H1 (cell line): ENCODE results near the gene GNAS. TPM values are rescaled to one million over a fixed set of nuclear protein-coding genes. Genes with fewer than 3 reads are reported as not detected.

Experiments used
- CTCF ChIA-PET: fragments of 300-600 bp; sonication (Branson Sonifier 250); formaldehyde crosslinking; loops from one replicate; lab custom pipeline; 2021; ENCODE audit not compliant: partially characterized antibody; lab: Charles Lee
- POLR2A ChIA-PET: fragments of 300-600 bp; sonication (Branson Sonifier 250); formaldehyde crosslinking; loops from one replicate; lab custom pipeline; 2021; ENCODE audit warnings: inconsistent platforms; ENCODE audit not compliant: partially characterized antibody; lab: Charles Lee
- DNase-seq, 2 experiments: peaks; one replicate each; pipeline versions ENCODE4 v3.0.0 to v3.0.0-alpha.2; 2010 to 2022; ENCODE audit warnings: low spot score in 2 of 2, low read depth in 1 of 2, mixed read lengths in 1 of 2
- FAIRE-seq: peaks from 2 replicates; lab custom pipeline; 2011; peaks lifted over from hg19 to GRCh38; lab: Jason Lieb, UNC
- H2AFZ ChIP-seq: 2 replicates; pipeline ENCODE4 v1.8.1; 2012; ENCODE audit warnings: low read length, inconsistent platforms
- H2AK5ac ChIP-seq: 2 replicates; pipeline ENCODE4 v1.6.1; 2013; ENCODE audit warnings: low read depth, low read length
- H2BK120ac ChIP-seq: replicated peaks from 2 replicates; pipeline ENCODE3; 2013; ENCODE audit warnings: low read depth, low read length, inconsistent platforms
- H2BK12ac ChIP-seq: 2 replicates; pipeline ENCODE4 v1.6.1; 2013; ENCODE audit warnings: low read depth, low read length
- H2BK15ac ChIP-seq: 2 replicates; pipeline ENCODE4 v1.6.1; 2013; ENCODE audit warnings: low read length
- H2BK20ac ChIP-seq: 2 replicates; pipeline ENCODE4 v1.6.1; 2013; ENCODE audit warnings: low read length
- H2BK5ac ChIP-seq: 2 replicates; pipeline ENCODE4 v1.6.1; 2013; ENCODE audit warnings: low read depth, low read length
- H3K14ac ChIP-seq: 2 replicates; pipeline ENCODE4 v1.6.1; 2013; ENCODE audit warnings: inconsistent platforms; ENCODE audit not compliant: insufficient read length
- H3K18ac ChIP-seq: 2 replicates; pipeline ENCODE4 v1.6.1; 2013; ENCODE audit warnings: low read length; ENCODE audit errors: extremely low read depth
- H3K23ac ChIP-seq: 2 replicates; pipeline ENCODE4 v1.6.1; 2013; ENCODE audit warnings: inconsistent platforms; ENCODE audit not compliant: insufficient read length
- H3K23me2 ChIP-seq: 2 replicates; pipeline ENCODE4 v1.6.1; 2013; ENCODE audit warnings: low read depth, low read length
- H3K27ac ChIP-seq: 2 replicates; pipeline ENCODE4 v1.6.1; 2011; ENCODE audit warnings: low read depth, low read length, inconsistent platforms
- H3K27me3 ChIP-seq, 4 experiments: replicated peaks in 1 of 4; 1 replicate in 1 of 4; 2 replicates in 3 of 4; pipeline versions ENCODE4 v1.6.1 to v1.8.1; 2011 to 2013; ENCODE audit warnings: low read length in 3 of 4, mild to moderate bottlenecking in 3 of 4, inconsistent platforms in 2 of 4, mixed read lengths in 2 of 4, moderate library complexity in 1 of 4; ENCODE audit not compliant: control insufficient read depth in 3 of 4, insufficient read depth in 3 of 4; ENCODE audit errors: extremely low read depth in 1 of 4
- H3K36me3 ChIP-seq, 4 experiments: 2 replicates each; pipeline versions ENCODE4 v1.6.1 to v1.8.1; 2011 to 2013; ENCODE audit warnings: mild to moderate bottlenecking in 4 of 4, low read length in 3 of 4, moderate library complexity in 2 of 4, control low read depth in 1 of 4, inconsistent platforms in 1 of 4; ENCODE audit not compliant: insufficient read depth in 4 of 4, control insufficient read depth in 2 of 4
- H3K4ac ChIP-seq: replicated peaks from 2 replicates; pipeline ENCODE3; 2013; ENCODE audit warnings: low read length, low read depth, mixed read lengths, inconsistent platforms; ENCODE audit not compliant: insufficient read length
- H3K4me1 ChIP-seq, 4 experiments: replicated peaks in 1 of 4; 1 replicate in 1 of 4; 2 replicates in 3 of 4; pipeline versions ENCODE4 v1.6.1 to v1.8.1; 2011 to 2013; ENCODE audit warnings: low read length in 3 of 4, inconsistent platforms in 2 of 4, mixed read lengths in 1 of 4; ENCODE audit not compliant: insufficient read depth in 4 of 4, control insufficient read depth in 3 of 4
- H3K4me2 ChIP-seq, 2 experiments: 2 replicates each; pipeline versions ENCODE4 v1.6.1 to v1.8.1; 2011 to 2013; ENCODE audit warnings: low read depth in 2 of 2, low read length in 2 of 2, control low read depth in 1 of 2, inconsistent platforms in 1 of 2, mild to moderate bottlenecking in 1 of 2; ENCODE audit not compliant: insufficient read depth in 1 of 2
- H3K4me3 ChIP-seq, 4 experiments: fragments of 200-600, 300-600 bp in 1 of 4; sonication (generic), shearing (Covaris generic), sonication (Bioruptor Twin) in 1 of 4; 2 replicates each; pipeline versions ENCODE4 v1.5.1 to v1.8.1; 2011 to 2016; ENCODE audit warnings: low read length in 4 of 4, low read depth in 3 of 4, control low read depth in 2 of 4, inconsistent platforms in 2 of 4, mild to moderate bottlenecking in 2 of 4, mixed read lengths in 1 of 4, moderate library complexity in 1 of 4; ENCODE audit not compliant: insufficient read depth in 2 of 4; ENCODE audit errors: extremely low read depth in 1 of 4
- H3K56ac ChIP-seq: replicated peaks from 2 replicates; pipeline ENCODE3; 2013; ENCODE audit warnings: low read depth, mild to moderate bottlenecking, mixed read lengths, low read length, inconsistent platforms; ENCODE audit not compliant: insufficient read length
- H3K79me1 ChIP-seq: 2 replicates; pipeline ENCODE4 v1.6.1; 2013; ENCODE audit warnings: low read depth, low read length, control low read depth
- H3K79me2 ChIP-seq, 2 experiments: 2 replicates each; pipeline versions ENCODE4 v1.6.1 to v1.8.1; 2012 to 2013; ENCODE audit warnings: low read length in 2 of 2, mild to moderate bottlenecking in 2 of 2, inconsistent platforms in 1 of 2; ENCODE audit not compliant: insufficient read depth in 2 of 2, control insufficient read depth in 1 of 2
- H3K9ac ChIP-seq, 4 experiments: replicated peaks in 1 of 4; 1 replicate in 1 of 4; 2 replicates in 3 of 4; pipeline versions ENCODE4 v1.6.1 to v1.8.1; 2011 to 2013; ENCODE audit warnings: low read depth in 3 of 4, low read length in 3 of 4, control low read depth in 2 of 4, mild to moderate bottlenecking in 2 of 4, moderate library complexity in 2 of 4, inconsistent platforms in 1 of 4; ENCODE audit errors: extremely low read depth in 1 of 4
- H3K9me3 ChIP-seq, 2 experiments: 2 replicates each; pipeline versions ENCODE4 v1.6.1 to v1.8.1; 2012 to 2013; ENCODE audit warnings: mild to moderate bottlenecking in 2 of 2, moderate library complexity in 2 of 2, control low read depth in 1 of 2, inconsistent platforms in 1 of 2, low read depth in 1 of 2, low read length in 1 of 2, mixed read lengths in 1 of 2; ENCODE audit not compliant: insufficient read depth in 2 of 2
- H4K20me1 ChIP-seq, 2 experiments: replicated peaks in 1 of 2; 2 replicates each; pipeline versions ENCODE3 to v1.8.1; 2011 to 2013; ENCODE audit warnings: inconsistent platforms in 2 of 2, low read length in 2 of 2, mild to moderate bottlenecking in 1 of 2; ENCODE audit not compliant: insufficient read depth in 2 of 2, control insufficient read depth in 1 of 2
- H4K5ac ChIP-seq: 2 replicates; pipeline ENCODE4 v1.6.1; 2013; ENCODE audit warnings: low read length, low read depth, mixed read lengths, inconsistent platforms; ENCODE audit not compliant: insufficient read length
- H4K8ac ChIP-seq: 2 replicates; pipeline ENCODE4 v1.8.0; 2013; ENCODE audit warnings: mild to moderate bottlenecking, moderate library complexity, low read length, inconsistent platforms; ENCODE audit not compliant: insufficient read depth; ENCODE audit errors: extremely low read depth
- H4K91ac ChIP-seq: replicated peaks from 2 replicates; pipeline ENCODE3; 2013; ENCODE audit warnings: low read length, mixed read lengths, inconsistent platforms; ENCODE audit not compliant: insufficient read length
- CBX8 ChIP-seq: fragments of 300-800, 300-1000 bp; sonication (generic); IDR thresholded peaks from 2 replicates; pipeline ENCODE4 v1.7.1; 2016; ENCODE audit warnings: low read depth, low read length, borderline replicate concordance
- EP300 ChIP-seq, 2 experiments: IDR thresholded peaks; 1 replicate in 1 of 2; 2 replicates in 1 of 2; pipeline ENCODE4 v1.6.1; 2011 to 2012; ENCODE audit warnings: low read depth in 2 of 2, low read length in 2 of 2, mild to moderate bottlenecking in 2 of 2, borderline replicate concordance in 1 of 2, inconsistent platforms in 1 of 2, moderate library complexity in 1 of 2
- EZH2 ChIP-seq: fragments of 200-600 bp; sonication (generic); IDR thresholded peaks from 2 replicates; pipeline ENCODE4 v1.7.1; 2012; ENCODE audit warnings: low read depth, mild to moderate bottlenecking, moderate library complexity, low read length, inconsistent platforms; ENCODE audit not compliant: severe bottlenecking
- KDM5A ChIP-seq: fragments of 200-600 bp; IDR thresholded peaks from 2 replicates; pipeline ENCODE4 v1.7.1; 2012; ENCODE audit warnings: mild to moderate bottlenecking, low read length, inconsistent platforms, mixed read lengths
- MAFK ChIP-seq: IDR thresholded peaks from 2 replicates; pipeline ENCODE4 v1.6.1; 2012; ENCODE audit warnings: low read depth, mild to moderate bottlenecking, improper control_type of control experiment, low read length
- PHF8 ChIP-seq: fragments of 200-600 bp; sonication (generic); conservative IDR thresholded peaks from 2 replicates; pipeline ENCODE4 v1.7.1; 2012; ENCODE audit warnings: low read depth, mild to moderate bottlenecking, inconsistent platforms, low read length, moderate library complexity
- RAD21 ChIP-seq, 2 experiments: IDR thresholded peaks in 1 of 2; conservative IDR thresholded peaks in 1 of 2; 2 replicates each; pipeline ENCODE4 v1.6.1; 2011; ENCODE audit warnings: low read depth in 2 of 2, low read length in 2 of 2, improper control_type of control experiment in 1 of 2, inconsistent platforms in 1 of 2, mild to moderate bottlenecking in 1 of 2, moderate library complexity in 1 of 2
- RNF2 ChIP-seq: fragments of 200-900, 300-1000 bp; sonication (generic); IDR thresholded peaks from 2 replicates; pipeline ENCODE4 v1.7.1; 2016; ENCODE audit warnings: borderline replicate concordance, low read depth, mild to moderate bottlenecking, antibody characterized with exemption, low read length; ENCODE audit not compliant: poor library complexity, severe bottlenecking; ENCODE audit errors: missing control alignments
- SIRT6 ChIP-seq: IDR thresholded peaks from one replicate; pipeline ENCODE4 v1.7.1; 2012; ENCODE audit warnings: low read length, inconsistent platforms
- SUZ12 ChIP-seq: fragments of 200-600 bp; sonication (generic); IDR thresholded peaks from 2 replicates; pipeline ENCODE4 v1.6.1; 2012; ENCODE audit warnings: mild to moderate bottlenecking, inconsistent platforms, low read length, moderate library complexity, mixed read lengths
- TBP ChIP-seq: IDR thresholded peaks from 2 replicates; pipeline ENCODE4 v1.6.1; 2011; ENCODE audit warnings: low read depth, low read length, improper control_type of control experiment
- WGBS, 2 experiments: shearing (Covaris generic) in 1 of 2; methylation state at CpG; one replicate each; pipeline versions ENCODE4 v1.1.6 to v1.1.7; 2013 to 2015; ENCODE audit warnings: low lambda C conversion rate in 2 of 2, mixed read lengths in 2 of 2, inconsistent platforms in 1 of 2, low coverage in 1 of 2, missing lambda C conversion rate in 1 of 2; ENCODE audit not compliant: insufficient replicate concordance in 2 of 2, insufficient coverage in 1 of 2, insufficient read length in 1 of 2; ENCODE audit errors: extremely low coverage in 1 of 2, missing lambda C conversion rate in 1 of 2; 5-methylcytosine and 5-hydroxymethylcytosine counted together
- polyA plus RNA-seq, 7 experiments: library from polyadenylated mRNA; depleted of rRNA in 3 of 7; stranded (reverse) in 5 of 7; unstranded in 2 of 7; fragments of >200 nt in 5 of 7; fragments of 200-250 nt in 2 of 7; gene quantifications; 1 replicate in 5 of 7; 2 replicates in 1 of 7; 4 replicates in 1 of 7; pipeline versions ENCODE4 v1.2.1 to v1.2.3, GENCODE V29; 2011 to 2013; ENCODE audit warnings: missing spikeins in 2 of 7, mixed read lengths in 2 of 7
- total RNA-seq: library from RNA; stranded (reverse); fragmentation: NEBNext Ultra II Directional; extraction: Animal tissue kit (Norgen Biotek cat#: 25700); gene quantifications from 2 replicates; pipeline ENCODE4 v1.2.1, GENCODE V29; 2021

GNAS gene
- total and polyA plus RNA-seq, 2 of the 8 experiments (the other 6 are each of a cell fraction or from before 2014, with no cell fraction given): 989 to 1,613 TPM

DNA sequence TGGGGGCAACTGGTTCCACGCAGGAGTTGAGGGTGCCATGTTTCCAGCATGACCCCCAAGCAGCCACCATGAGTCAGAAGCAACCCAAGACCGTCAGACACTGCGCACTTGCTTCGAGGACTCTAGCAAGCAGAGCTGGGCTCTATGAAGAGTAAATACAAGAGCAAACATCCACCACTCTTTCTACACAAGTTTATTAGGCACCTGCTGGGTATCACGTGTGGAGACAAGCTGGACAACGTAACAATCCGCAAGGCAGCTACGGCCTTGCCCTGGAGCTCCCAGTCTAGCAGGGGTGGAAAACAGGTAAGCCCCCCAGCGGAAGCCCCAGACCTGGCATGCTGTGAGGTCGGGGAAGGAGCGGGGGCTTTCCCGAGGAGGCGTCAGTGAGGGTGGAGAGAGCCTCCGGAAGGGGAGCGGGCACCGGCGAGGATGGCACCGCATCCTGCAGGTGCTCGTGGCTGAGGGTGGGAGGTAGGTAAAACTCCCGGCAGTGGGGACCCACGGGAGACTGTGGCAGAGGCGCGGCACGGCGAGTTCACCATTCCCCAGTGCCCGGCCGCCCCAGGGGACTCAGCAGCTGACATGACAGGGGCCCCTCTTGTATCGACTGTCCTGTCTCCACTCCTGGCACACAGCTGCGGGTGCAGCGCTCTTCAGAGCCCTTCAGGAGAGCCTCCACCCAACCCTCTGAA lies 35.4 kb upstream of the GNAS start:
- DNase-seq: no peak
- TF ChIP-seq SUZ12: no peak
- TF ChIP-seq RNF2: no peak
- no peak for TF ChIP-seq EZH2
- no peak for TF ChIP-seq KDM5A
- no peak for TF ChIP-seq EP300 (IDR thresholded peaks at IDR 0.05; ENCODE audit: borderline replicate concordance in 1 of 2, low read depth in 2 of 2, low read length in 2 of 2)
- TF ChIP-seq CBX8: no peak
- no peak for TF ChIP-seq TBP
- TF ChIP-seq PHF8: no peak
- no peak for TF ChIP-seq MAFK
- TF ChIP-seq SIRT6: no peak
- no peak for TF ChIP-seq RAD21 (IDR thresholded peaks at IDR 0.05 in 1 of 2, conservative IDR thresholded peaks at IDR 0.05 in 1 of 2; ENCODE audit: low read depth in 2 of 2, low read length in 2 of 2)

More for the DNA sequence above, 35.4 kb upstream of the GNAS start:
- Histone ChIP-seq H4K5ac (no peak overlapping the region), H3K79me1 (peaks cover 2% of the 10 kb centered on the region; the same call in 1 of the 2 replicates), H3K36me3 (peaks cover 2 to 24% (median 9%) of the 10 kb centered on the region in 4 experiments; a peak in 5 of 8 replicates), H4K91ac (no peak overlapping the region), H2BK120ac (no peak overlapping the region), H4K20me1 (peaks cover 0 to 8% of the 10 kb centered on the region in 2 experiments), H4K8ac (no peak overlapping the region), H3K9ac (no peak overlapping the region), H3K4me2 (no peak overlapping the region), H2BK12ac (no peak overlapping the region), H2AFZ (no peak overlapping the region), H2BK20ac (no peak overlapping the region), H3K27ac (no peak overlapping the region; the same call in 1 of the 2 replicates), H2BK15ac (no peak overlapping the region), H2BK5ac (no peak overlapping the region), H3K4me3 (no peak overlapping the region), H3K4ac (no peak overlapping the region), H3K18ac (no peak overlapping the region), H3K79me2 (peaks cover 0 to 9% of the 10 kb centered on the region in 2 experiments; a peak in 1 of 4 replicates), H3K9me3 (peaks cover 0 to 3% of the 10 kb centered on the region in 2 experiments; a peak in 1 of 4 replicates), H3K23me2 (no peaks in the 10 kb centered on the region), H2AK5ac (no peak overlapping the region), H3K4me1 (no peaks in the 10 kb centered on the region), H3K23ac (no peak overlapping the region), H3K56ac (no peak overlapping the region), H3K27me3 (no peaks in the 10 kb centered on the region), H3K14ac (no peak overlapping the region)
- POLR2A ChIA-PET: interaction anchor here (0.9 to 9.9 kb wide), 9 partner anchors 10 to 166 kb away, joined by 3 to 119 read pairs (median 4); partner anchors contain the start of gene STX16
- no peak for FAIRE-seq
- CTCF ChIA-PET: interaction anchor here (0.7 to 1.3 kb wide), 2 partner anchors 8 to 36 kb away, joined by 3 read pairs; no protein-coding TSS in a partner anchor
- WGBS, 2 experiments: 96% methylated on average over 26 of the region's 30 CpGs; no CpG with 5 or more reads in 1 of the 2 experiments
